Activated CD4-positive, alpha-beta T cell treated with anti-CD3 and anti-CD28 coated beads for 48 hours (primary cell): ENCODE results near the gene ADGRA1.
A peak's percentile ranks its signal among the peaks of the same experiment; 100 is the strongest.

Experiments
- DNase-seq: peaks from one replicate; pipeline ENCODE4 v3.0.0-alpha.2; 2020

ADGRA1 gene

DNA sequence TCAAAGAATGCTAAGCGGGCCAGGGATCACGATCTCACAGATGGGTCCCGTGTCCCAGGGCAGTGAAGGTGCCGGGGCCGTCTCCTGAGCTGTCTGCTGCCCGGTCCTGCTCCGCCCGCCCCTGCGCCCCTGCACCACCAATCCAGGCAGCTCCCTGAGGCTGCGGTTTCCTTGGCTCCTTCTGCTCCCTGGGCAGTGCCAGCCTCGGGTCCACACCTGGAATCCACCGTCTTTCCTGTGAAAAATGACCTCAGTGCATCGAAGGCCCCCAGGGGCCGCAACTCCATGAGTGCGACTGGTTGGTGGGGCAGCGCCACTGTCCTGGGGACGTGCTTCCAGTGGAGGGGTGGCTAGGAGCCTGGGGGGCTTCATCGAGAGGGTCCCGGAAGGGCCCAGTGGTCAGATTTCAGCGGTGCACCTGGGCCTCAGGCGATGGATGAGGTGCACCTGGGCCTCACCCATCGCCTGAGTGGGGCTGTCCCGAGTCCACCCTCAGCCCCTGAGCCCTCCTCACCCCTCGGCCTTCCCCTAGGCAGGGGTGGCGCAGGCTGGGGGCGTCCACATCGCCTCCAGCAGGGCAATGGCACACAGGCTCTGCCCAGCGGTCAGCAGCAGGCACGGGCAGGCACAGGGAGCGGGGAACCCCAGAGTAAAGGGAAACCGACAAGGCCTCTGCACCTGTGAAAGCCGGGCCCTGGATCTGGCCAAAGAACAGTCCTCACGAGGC, 27.2 kb downstream of the ADGRA1 start:
- DNase-seq, result no peak

DNA sequence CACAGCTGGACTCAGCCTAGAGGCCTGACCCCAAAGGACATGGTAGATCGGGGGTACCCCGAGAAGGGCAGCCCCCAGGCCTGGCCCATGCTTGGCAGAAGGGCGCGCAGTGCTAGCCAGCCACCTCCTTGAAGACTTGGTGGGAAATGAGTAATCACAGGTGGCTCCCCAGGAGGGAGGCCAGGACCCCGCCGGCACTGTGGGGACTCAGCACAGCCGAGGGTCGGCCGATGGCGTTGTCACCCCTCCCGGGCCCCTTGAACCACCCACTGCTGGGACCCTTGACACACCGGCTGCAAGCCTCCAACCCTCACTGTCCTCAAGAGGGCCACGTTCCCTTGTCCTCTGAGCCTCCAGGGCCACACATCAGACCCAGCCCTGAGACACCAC, 27.7 kb downstream of the ADGRA1 start:
- DNase-seq, result no peak

DNA sequence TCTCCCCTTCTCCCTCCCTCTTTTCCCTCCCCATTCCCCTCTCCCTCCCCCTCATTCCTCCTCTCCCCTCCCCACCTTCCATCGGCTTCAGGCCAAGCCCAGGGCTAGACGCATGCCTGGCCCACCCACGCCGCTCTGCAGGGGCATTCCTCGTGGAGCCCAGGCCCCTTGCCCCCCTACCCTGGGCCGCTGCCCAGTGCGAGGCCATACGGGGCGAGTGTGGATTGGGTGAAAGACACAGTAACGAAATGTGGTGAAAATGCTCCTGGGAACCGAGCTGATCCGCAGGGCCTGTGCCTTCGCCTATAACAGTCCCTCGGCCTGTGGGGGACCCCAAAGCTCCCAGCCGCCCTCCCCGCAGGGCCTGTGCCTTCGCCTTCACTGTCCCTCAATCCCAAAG, 28.3 kb downstream of the ADGRA1 start:
- DNase-seq, result no peak

DNA sequence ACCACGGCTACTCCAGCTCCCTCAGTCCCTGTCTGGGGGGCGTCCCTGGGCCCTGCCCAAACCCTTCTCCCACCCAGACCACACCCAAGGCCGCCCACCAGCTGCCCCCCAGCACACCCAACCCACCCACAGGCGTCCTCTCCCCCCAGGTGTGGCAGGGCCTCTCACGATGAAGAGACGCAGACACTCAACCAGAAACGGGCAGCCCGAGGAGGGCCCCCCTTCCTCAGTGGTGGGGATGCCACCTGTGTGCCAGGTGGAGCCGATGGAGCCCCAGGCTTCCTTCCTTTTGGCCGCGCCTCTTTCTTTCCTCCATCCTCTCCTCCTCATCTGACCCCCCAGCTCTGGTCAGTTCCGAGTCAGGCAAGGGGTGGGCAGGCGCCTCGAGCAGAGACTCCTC, 28.7 kb downstream of the ADGRA1 start:
- no peak for DNase-seq

DNA sequence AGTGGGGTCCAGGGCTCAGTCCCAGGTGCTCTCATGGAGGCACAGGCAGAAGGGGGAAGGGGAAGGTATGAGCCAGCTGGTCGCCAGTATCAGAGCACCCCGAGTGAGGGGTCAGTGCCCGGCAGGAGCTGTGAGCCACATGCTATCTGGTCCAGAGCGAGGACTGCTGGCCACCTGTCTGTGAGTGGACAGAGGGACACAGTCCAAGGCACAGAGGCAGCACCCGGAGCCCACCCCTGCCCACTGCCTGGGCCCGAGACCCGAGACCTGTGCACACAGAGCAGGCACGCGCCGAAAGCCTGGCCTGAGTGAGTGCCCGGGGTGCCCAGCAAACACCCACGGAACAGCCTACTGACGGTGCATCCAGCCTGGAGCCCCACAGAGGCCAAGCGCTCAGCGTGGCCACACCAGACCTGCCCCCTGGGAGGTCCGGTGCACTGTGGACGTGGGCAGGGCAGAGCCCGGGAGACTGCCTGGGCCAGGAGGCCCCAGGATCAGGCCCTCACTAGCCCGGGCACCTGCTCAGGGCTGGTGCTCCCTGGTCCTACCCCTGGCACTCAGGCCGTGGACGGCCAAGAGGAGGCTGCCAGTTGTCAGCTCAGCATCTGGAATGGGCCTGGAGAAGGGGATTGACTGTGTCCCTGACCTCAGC, 29.4 kb downstream of the ADGRA1 start:
- no peak for DNase-seq

DNA sequence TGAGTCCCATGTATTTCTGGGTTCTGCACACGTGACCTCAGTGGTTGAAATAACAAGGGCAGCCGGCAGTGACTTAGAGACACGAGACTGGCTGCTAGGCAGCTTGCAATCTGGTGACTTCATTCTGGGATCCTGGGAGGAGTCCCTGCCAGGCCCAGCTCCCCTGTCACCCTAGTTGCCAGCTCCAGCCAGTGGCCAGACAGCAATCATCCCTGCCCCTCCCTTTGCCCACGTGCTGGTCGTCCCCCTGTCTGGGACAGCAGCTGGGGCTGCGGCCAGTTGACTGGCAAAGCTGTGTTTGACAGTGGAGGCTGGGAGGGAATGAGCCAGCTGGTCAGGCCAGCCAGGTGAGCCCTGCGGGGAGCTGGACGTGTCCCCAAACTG, 30.0 kb downstream of the ADGRA1 start:
- no peak for DNase-seq

DNA sequence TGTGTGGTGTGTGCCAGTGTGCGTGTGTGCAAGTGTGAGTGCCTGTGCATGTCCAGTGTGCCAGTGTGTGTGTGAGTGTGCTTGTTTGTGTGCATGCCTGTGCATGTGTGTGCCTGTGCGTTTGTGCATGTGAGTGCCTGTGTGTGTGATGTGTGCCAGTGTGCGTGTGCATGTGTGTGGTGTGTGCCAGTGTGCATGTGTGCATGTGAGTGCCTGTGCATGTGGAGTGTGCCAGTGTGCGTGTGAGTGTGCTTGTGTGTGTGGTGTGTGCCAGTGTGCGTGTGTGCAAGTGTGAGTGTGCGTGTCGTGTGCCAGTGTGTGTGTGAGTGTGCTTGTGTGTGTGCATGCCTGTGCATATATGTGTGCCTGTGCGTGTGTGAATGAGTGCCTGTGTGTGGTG, 33.8 kb downstream of the ADGRA1 start:
- DNase-seq, result no peak

DNA sequence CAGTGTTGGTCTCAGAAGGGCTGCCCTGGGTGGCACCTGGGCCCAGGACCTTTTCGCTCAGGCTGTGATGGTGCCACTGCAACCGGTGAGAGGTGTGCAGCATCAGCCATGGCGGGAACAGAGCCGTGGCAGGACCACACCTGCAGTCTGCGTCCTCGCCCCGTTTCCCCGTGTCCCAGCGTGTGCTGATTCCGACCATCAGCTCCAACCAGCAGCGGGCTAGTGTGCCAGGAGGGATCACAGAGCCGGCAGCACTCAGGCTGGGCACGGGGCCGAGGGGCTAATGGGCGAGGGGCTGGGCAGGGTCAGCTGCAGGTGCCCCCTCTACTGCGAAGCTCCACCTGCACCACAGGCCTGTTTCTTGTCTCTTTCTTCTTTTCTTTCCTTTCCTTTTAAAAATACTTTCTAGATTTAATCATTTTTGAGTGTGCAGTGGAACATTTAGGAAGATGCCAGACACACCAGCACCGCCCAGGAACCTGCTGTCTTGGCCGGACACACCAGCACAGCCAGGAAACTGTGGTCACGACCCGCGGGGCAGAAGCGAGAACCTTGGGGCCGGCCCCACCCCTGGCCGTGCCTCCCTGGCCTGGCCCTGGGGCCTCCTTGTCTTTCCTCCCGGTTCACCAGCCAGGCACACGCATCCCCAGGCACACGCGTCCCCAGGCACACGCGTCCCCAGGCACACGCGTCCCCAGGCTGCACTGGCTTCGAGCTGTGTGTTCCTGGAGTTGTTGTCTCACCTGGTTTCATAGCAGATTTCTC, 34.6 kb downstream of the ADGRA1 start:
- no peak for DNase-seq

DNA sequence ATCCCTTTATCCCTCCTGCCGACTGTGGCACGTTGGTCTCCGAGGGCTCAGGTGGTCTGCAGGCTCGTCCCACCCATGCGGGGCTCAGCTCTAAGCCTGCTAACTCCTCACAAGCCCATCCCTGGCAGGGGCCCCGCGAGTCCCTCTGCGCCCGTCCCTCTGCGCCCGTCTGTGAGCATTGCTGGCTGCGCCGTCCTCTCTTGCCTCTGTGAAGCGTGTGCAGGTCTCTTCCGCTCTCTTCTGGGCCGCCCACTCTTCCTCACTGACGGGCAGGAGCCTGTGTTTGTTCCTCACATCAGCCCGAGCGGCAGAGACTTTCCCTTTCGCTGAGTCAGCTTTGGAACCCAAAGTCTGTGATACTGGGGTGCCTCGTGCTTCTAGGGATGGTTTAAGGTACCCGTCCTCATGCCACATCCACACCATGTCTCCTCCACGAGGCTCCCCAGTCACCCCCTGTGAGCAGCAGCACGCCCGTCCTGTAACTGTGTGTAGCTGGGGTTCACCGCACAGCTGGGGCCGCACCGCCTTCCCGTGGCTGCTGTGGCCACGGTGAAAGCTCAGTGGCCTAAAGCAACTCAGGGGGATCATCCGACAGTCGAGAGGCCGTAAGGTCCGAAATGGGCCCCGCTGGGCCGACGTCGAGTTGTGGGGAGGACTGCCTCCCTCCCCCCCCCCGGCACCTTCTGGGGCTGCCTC, 35.5 kb downstream of the ADGRA1 start:
- peak; percentile 55 for DNase-seq

DNA sequence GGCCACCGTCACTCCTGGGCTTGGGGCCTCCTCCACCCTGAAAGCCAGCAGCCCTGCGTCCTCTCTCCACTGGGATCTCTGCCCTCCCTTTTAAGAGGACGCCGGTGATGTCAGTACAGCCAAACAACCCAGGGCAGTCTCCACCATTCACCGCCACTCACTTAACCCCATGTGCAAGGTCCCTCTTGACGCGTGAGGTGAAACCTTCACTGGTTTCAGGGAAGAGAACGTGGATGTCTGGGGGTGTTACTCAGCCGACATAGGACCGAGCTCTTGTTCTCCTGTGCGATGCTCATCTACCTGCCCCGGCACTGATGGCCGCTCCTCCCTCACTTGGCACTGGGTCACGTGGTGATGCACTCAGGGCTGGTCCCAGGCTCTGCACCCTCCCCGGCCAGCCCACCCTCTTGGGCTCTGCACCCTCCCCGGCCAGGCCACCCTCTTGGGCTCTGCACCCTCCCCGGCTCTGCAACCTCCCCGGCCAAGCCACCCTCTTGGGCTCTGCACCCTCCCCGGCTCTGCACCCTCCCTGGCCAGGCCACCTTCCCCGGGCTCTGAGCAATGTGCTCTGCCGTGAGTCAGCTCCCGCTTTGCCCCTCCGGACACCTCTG, 36.1 kb downstream of the ADGRA1 start:
- DNase-seq, result no peak

DNA sequence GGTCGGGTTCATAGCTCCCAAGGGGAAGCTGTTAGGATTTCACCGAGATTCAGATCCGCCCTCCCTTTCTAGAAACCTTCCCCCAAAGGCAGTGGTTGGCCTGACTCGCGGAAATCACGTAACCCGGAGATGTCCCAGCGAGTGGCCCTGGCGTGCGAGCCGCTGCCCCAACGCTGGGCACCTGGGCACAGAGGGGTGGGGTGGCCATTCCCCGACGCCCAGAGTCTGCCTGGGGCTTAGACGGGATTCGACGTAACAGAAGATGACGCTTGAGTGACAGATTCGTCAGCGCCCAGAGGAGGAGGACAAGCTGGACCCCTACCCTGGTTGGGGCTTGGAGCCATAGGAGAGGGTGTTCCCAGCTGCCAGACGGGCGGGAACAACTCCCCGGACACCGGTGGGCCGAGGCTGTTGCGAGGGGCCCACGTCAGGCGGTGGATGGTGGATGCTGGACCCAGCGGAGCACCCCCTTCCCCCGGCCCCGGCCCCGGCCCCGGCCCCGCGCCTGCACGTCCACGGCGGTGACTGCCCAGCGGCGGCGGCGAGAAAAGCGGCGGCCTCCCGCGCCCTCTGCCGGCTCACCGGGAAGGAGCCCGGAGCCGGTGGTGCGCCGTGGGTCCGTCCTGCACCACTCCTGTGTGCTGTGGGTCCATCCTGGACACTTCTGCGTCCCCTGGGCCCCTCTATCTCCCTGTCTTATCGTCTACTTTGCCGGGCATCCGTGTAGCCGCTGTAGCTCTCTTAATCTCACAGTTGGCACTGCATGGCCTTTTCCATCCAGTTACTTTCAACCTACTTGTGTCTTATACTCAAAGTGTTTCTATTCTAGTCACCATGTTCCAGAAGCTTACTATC, 36.9 kb downstream of the ADGRA1 start:
- peak; percentile 38 for DNase-seq

DNA sequence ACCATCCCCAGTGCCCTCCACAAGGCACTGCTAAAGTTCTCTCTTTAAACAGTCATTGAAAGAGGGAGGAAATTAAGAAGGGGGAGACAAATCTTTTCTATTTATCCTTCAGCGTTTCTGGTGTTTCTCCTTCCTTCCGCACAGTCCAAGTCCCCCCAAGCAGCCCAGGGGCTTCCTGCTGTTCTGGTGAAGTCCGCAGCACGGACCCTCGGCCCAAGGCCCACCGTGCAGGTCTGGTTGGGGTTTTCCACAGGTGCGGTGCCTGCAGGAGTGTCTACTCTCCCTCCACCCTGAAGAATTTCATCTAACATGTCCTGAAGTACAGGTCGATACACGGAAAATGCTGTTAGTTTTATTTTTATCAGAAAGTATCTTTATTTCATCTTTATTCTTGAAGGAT, 38.2 kb downstream of the ADGRA1 start:
- no peak for DNase-seq

DNA sequence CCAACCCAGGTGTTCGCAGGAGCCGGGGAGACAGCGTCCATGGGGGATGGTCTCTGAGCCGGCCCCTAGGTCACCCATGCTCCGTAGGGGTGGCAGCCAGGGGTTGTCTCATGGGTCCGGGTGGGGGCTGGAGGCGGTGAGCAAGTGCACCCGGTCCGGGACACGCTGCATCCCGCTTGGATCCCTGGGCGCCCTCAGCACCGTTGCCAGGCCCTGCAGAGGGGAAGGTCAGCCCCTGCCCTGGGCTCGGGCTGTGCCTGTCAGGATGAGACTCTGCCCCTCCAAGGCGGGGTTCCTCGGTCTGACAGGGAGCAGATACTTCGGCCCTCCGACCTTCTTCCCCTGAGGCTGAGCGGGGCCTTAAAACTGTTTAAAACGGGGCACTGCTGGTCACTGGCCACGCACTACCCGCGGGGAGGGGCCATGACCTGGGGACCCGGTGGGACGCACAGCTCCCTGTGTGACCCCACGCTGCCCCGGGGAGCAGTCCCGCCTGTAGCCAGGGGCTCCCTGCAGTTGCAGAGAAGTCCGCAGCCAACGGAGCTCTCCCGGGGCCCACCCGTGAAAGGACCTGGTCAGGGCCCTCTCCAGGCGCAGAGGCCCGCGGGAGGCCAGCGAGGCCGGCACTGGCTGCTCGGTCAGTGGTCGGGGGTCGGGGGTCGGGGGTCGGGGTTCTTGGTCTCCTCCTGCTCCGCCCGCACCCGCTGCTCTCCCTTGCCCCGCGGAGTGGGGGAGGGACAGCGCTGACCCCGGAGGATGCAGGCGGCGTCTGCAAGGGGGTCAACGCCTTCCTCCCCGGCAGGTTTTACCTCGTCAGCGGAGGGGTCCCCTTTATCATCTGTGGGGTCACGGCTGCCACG, 38.9 kb downstream of the ADGRA1 start:
- DNase-seq, result no peak

DNA sequence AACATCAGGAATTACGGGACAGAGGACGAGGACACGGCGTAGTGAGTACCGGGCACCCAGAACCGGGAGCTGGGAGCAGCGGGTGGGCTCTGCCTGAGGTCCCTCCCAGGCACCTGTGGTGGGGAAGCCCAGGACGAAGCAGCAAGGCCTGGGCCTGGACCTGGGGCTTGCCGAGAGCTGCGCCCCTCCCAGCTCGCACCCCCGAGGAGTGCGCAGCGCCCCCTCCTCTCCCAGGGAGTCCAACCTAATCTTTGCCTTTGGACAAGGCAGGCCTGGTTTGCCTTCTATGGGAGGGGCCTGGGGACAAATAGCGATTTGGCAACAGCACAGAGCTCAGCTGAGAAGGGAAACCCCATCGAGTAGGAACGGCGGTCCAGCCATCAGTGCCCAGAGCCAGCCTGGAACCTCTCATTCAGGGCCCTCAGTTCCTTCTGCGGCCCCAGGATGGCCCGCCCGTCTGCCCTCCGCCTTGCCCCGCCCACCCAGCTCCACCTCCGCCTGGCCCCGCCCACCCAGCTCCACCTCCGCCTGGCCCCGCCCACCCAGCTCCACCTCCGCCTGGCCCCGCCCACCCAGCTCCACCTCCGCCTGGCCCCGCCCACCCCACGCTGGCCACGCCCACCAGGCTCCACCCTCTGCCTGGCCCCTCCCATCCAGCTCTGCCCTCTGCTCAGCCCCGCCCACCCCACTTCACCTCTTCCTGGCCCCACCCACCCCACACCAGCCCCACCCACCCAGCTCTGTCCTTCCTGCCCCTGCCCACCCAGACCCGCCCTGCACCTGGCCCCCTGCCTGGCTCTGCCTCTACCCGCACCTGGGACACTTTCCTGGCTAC, 39.8 kb downstream of the ADGRA1 start:
- peak; percentile 76 for DNase-seq

DNA sequence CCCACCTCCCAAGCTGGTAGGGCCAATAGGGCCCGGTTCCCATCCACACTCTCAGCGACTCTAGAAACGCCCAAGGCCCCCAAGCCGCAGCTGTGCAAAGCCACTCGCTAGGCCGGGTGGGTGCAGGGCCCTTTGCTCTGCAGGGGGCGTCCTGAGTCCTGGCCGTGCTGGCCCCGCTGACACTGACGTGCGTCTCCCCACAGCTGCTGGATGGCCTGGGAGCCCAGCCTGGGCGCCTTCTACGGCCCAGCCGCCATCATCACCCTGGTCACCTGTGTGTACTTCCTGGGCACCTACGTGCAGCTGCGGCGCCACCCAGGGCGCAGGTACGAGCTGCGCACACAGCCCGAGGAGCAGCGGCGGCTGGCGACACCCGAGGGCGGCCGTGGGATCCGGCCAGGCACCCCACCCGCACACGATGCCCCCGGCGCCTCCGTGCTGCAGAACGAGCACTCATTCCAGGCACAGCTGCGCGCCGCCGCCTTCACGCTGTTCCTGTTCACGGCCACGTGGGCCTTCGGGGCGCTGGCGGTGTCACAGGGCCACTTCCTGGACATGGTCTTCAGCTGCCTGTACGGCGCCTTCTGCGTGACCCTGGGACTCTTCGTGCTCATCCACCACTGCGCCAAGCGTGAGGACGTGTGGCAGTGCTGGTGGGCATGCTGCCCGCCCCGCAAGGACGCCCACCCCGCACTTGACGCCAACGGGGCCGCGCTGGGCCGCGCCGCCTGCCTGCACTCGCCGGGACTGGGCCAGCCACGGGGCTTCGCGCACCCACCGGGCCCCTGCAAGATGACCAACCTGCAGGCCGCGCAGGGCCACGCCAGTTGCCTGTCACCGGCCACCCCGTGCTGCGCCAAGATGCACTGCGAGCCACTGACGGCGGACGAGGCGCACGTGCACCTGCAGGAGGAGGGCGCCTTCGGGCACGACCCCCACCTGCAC, 40.7 kb downstream of the ADGRA1 start:
- DNase-seq, result no peak

DNA sequence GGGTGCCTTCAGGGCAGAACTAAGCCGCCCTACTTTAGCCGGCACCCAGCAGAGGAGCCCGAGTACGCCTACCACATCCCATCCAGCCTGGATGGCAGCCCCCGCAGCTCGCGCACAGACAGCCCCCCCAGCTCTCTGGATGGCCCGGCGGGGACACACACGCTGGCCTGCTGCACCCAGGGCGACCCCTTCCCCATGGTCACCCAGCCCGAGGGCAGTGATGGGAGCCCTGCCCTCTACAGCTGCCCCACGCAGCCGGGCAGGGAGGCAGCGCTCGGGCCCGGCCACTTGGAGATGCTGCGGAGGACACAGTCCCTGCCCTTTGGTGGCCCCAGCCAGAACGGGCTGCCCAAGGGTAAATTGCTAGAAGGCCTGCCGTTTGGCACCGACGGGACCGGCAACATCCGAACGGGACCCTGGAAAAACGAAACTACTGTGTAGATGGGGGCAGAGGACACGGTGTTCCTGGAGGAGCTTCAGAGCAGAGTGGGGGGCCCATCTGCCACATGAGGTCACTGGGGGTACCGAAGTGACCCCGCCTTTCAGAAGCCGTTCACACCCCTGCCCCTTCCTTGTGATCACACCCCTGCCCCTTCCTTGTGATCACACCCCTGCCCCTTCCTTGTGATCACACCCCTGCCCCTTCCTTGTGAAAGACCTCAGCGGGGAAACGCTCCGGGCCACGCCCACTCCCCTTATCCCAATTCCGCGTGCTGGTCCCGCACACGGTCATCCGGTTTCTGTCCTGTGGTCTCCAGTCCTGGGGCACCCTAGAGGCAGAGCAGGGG, 41.5 kb downstream of the ADGRA1 start:
- no peak for DNase-seq

DNA sequence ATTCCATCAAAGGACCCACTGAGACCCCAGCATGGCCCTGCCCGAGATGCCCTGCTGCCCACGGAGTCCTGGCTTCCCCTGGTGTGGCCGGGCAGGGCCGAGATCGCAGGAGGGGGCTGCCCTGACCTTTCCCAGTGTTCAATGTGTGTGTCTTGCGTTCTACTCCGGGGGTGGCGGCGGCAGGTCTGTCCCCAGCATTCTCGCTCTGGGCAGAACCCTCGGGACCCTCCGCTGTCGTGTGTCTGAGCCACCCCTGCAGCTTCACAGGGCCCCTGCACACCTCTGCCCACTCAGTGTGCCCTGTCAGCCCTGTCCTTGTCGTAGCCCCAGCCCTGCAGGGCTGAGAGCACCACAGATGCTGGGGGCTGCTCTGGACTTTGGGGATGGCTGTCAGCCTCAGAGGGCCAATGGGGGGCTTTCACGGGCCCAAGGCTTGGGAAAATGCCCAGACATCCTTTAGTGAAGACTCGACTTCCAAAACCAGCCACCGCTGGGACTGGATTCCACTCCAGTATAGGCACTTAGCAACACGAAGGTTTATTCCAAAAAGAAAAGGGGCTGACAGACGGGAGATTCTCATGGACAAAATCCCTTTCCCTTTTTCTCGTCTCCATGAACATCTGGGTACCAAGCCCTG, 42.3 kb downstream of the ADGRA1 start:
- no peak for DNase-seq

DNA sequence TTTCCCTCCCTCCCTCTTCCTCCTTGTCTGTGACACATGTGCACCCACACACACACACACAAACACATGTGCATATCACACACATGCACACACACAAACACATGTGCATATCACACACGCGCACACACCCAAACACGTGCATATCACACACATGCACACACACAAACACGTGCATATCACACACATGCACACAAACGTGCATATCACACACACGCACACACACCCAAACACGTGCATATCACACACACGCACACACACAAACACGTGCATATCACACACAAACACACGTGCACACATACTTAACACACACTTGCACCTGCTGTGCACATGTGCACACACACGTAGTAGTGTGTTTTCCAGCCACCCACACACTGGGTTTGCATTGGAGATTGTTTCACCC, 42.9 kb downstream of the ADGRA1 start:
- no peak for DNase-seq
